Ascending aorta (tissue), 2 donors: ENCODE measurements around the gene TAF11L2. TPM values are rescaled to one million over a fixed set of nuclear protein-coding genes. Genes with fewer than 3 reads are reported as not detected.
"Not testable (repeated sequence)": the region's sequence is repeated elsewhere in the genome, so short reads cannot be mapped to it uniquely, and the experiment has no call there.

ENCODE experiments used
- DNase-seq, 2 donors: peaks; one replicate each; pipeline ENCODE4 v3.0.0-alpha.2; 2019; ENCODE audit warnings: low spot score in 2 of 2
- H3K27ac ChIP-seq, 2 donors: fragments of 200-600 bp; sonication (generic); one replicate each; pipeline ENCODE4 v1.5.1; 2016 to 2017; ENCODE audit warnings: mild to moderate bottlenecking in 1 of 2
- H3K27me3 ChIP-seq: fragments of 200-600 bp; sonication (generic); one replicate; pipeline ENCODE4 v1.5.1; 2017
- H3K36me3 ChIP-seq, 2 donors: fragments of 200-600 bp; sonication (generic); one replicate each; pipeline ENCODE4 v1.5.1; 2016
- H3K4me1 ChIP-seq, 2 donors: fragments of 200-600 bp; sonication (generic); one replicate each; pipeline ENCODE4 v1.5.1; 2016 to 2017; ENCODE audit warnings: mild to moderate bottlenecking in 1 of 2
- H3K4me3 ChIP-seq, 2 donors: fragments of 200-600 bp; sonication (generic); one replicate each; pipeline ENCODE4 v1.5.1; 2016 to 2017; ENCODE audit warnings: mild to moderate bottlenecking in 1 of 2
- H3K9me3 ChIP-seq, 2 donors: fragments of 200-600 bp; sonication (generic); one replicate each; pipeline ENCODE4 v1.5.1; 2016
- CTCF ChIP-seq, 3 experiments: fragments of 200-600 bp in 2 of 3; fragments of 450-650 bp in 1 of 3; sonication (generic) in 2 of 3; IDR thresholded peaks; one replicate each; pipeline ENCODE4 v1.5.1; 2016 to 2019; ENCODE audit warnings: antibody characterized with exemption in 3 of 3, mild to moderate bottlenecking in 1 of 3, moderate library complexity in 1 of 3
- intact Hi-C: fragments of 100-400 bp; cut with DNase I; formaldehyde crosslinking; loops from one replicate; pipeline ENCODE4 v1.15.1; 2023
- total RNA-seq: library from RNA; depleted of rRNA; stranded (reverse); fragments of >200 nt; gene quantifications from one replicate; pipeline ENCODE4 v1.1.0, GENCODE V29; 2016

TAF11L2 gene
- total RNA-seq, 1 donor from 2014 or later, result not detected

- TF ChIP-seq CTCF (IDR thresholded peaks at IDR 0.05), result no peak
- no peaks in the 10 kb centered on the region for H3K9me3 ChIP-seq
- H3K27me3 ChIP-seq, result no peaks in the 10 kb centered on the region
- H3K4me3 ChIP-seq, result no peak overlapping the region
- no peak for DNase-seq
- no peaks in the 10 kb centered on the region for H3K36me3 ChIP-seq
- H3K4me1 ChIP-seq, result no peaks in the 10 kb centered on the region
- intact Hi-C loops, result loop anchor here (10.0 kb wide), 1 partner anchor 272 kb away; the partner anchor contains the start of gene BASP1
- no peak overlapping the region for H3K27ac ChIP-seq
These were observed 10.9 kb upstream of the TAF11L2 start for GRCh38 chr5:17487174-17487512.

- H3K36me3 ChIP-seq, H3K4me1 ChIP-seq, H3K4me3 ChIP-seq, H3K9me3 ChIP-seq, intact Hi-C loops, DNase-seq, H3K27me3 ChIP-seq, H3K27ac ChIP-seq: not testable (repeated sequence)
These were observed 6.8 kb upstream of the TAF11L2 start for GRCh38 chr5:17491257-17491656.

- no peak overlapping the region for H3K27ac ChIP-seq
- H3K4me1 ChIP-seq, result no peaks in the 10 kb centered on the region
- intact Hi-C loops, result no loop called here
- DNase-seq, result no peak
- no peaks in the 10 kb centered on the region for H3K27me3 ChIP-seq
- H3K36me3 ChIP-seq, result no peaks in the 10 kb centered on the region
- H3K4me3 ChIP-seq, result no peak overlapping the region
- TF ChIP-seq CTCF (IDR thresholded peaks at IDR 0.05), result no peak
- no peaks in the 10 kb centered on the region for H3K9me3 ChIP-seq
These were observed 5.3 kb upstream of the TAF11L2 start for GRCh38 chr5:17492770-17493169.

GRCh38 chr5:17497446-17497845 is 585 bp upstream of the TAF11L2 start:
- Histone ChIP-seq H3K27ac (no peak overlapping the region), H3K27me3 (no peaks in the 10 kb centered on the region), H3K4me1 (no peaks in the 10 kb centered on the region), H3K36me3 (no peaks in the 10 kb centered on the region), H3K4me3 (no peak overlapping the region), H3K9me3 (no peaks in the 10 kb centered on the region)
- no peak for DNase-seq
- intact Hi-C loops, result no loop called here
- no peak for TF ChIP-seq CTCF (IDR thresholded peaks at IDR 0.05)

- no peak for DNase-seq
- no peaks in the 10 kb centered on the region for H3K4me1 ChIP-seq
- H3K36me3 ChIP-seq, result no peaks in the 10 kb centered on the region
- intact Hi-C loops, result no loop called here
- H3K4me3 ChIP-seq, result no peak overlapping the region
- TF ChIP-seq CTCF (IDR thresholded peaks at IDR 0.05), result no peak
- H3K27me3 ChIP-seq, result no peaks in the 10 kb centered on the region
- H3K27ac ChIP-seq, result no peak overlapping the region
- H3K9me3 ChIP-seq, result no peaks in the 10 kb centered on the region
These were observed 13.8 kb downstream of the TAF11L2 start for GRCh38 chr5:17511775-17512325.

GRCh38 chr5:17517526-17517925 is 19.5 kb downstream of the TAF11L2 start:
- H3K4me3 ChIP-seq, H3K9me3 ChIP-seq, H3K4me1 ChIP-seq, intact Hi-C loops, H3K27me3 ChIP-seq, DNase-seq, H3K36me3 ChIP-seq, H3K27ac ChIP-seq: not testable (repeated sequence)

- intact Hi-C loops, H3K36me3 ChIP-seq, H3K9me3 ChIP-seq, H3K27ac ChIP-seq, DNase-seq, H3K4me3 ChIP-seq, H3K27me3 ChIP-seq, H3K4me1 ChIP-seq: not testable (repeated sequence)
These were observed 20.0 kb downstream of the TAF11L2 start, which contains the start of gene TAF11L3 for GRCh38 chr5:17518067-17518466. TSS of gene TAF11L3 (plus strand) at chr5:17518367.

GRCh38 chr5:17519508-17519907 is 21.5 kb downstream of the TAF11L2 start:
- H3K36me3 ChIP-seq, H3K27me3 ChIP-seq, H3K9me3 ChIP-seq, H3K27ac ChIP-seq, intact Hi-C loops, H3K4me1 ChIP-seq, H3K4me3 ChIP-seq, DNase-seq: not testable (repeated sequence)

GRCh38 chr5:17521501-17521900 is 23.5 kb downstream of the TAF11L2 start, which contains the start of gene TAF11L4:
TSS of gene TAF11L4 (plus strand) at chr5:17521801.
- H3K9me3 ChIP-seq, H3K4me1 ChIP-seq, H3K27me3 ChIP-seq, DNase-seq, H3K27ac ChIP-seq, H3K4me3 ChIP-seq, intact Hi-C loops, H3K36me3 ChIP-seq: not testable (repeated sequence)

- DNase-seq, H3K9me3 ChIP-seq, H3K36me3 ChIP-seq, H3K4me3 ChIP-seq, H3K4me1 ChIP-seq, H3K27me3 ChIP-seq, intact Hi-C loops, H3K27ac ChIP-seq: not testable (repeated sequence)
These were observed 26.9 kb downstream of the TAF11L2 start, which contains the start of gene TAF11L5 for GRCh38 chr5:17524935-17525334. TSS of gene TAF11L5 (plus strand) at chr5:17525235.

GRCh38 chr5:17526504-17526903 is 28.5 kb downstream of the TAF11L2 start:
- H3K4me3 ChIP-seq, H3K4me1 ChIP-seq, H3K36me3 ChIP-seq, H3K27ac ChIP-seq, intact Hi-C loops, H3K27me3 ChIP-seq, H3K9me3 ChIP-seq: not testable (repeated sequence)
- peak in 1 of 2 donors; percentile 73 for DNase-seq
